Non-pigmented ciliary epithelial cell (primary cell): ENCODE measurements around the gene OSBP2.

Experiments used
- DNase-seq: peaks from one replicate; pipeline ENCODE4 v3.0.0-alpha.2; 2010; ENCODE audit warnings: low read depth

Gene OSBP2

GRCh38 chr22:30881361-30882183 lies 186.9 kb downstream of the OSBP2 start:
- no peak for DNase-seq

GRCh38 chr22:30882184-30882717 lies 187.6 kb downstream of the OSBP2 start:
- no peak for DNase-seq

GRCh38 chr22:30882974-30883533 lies 188.4 kb downstream of the OSBP2 start:
- no peak for DNase-seq

- no peak for DNase-seq
These were observed 189.0 kb downstream of the OSBP2 start for GRCh38 chr22:30883586-30884145.

GRCh38 chr22:30884211-30885000 lies 189.7 kb downstream of the OSBP2 start:
- no peak for DNase-seq

- DNase-seq, result no peak
These were observed 190.3 kb downstream of the OSBP2 start for GRCh38 chr22:30885001-30885366.

GRCh38 chr22:30885591-30885990 lies 190.9 kb downstream of the OSBP2 start:
- no peak for DNase-seq

GRCh38 chr22:30887453-30887852 lies 192.8 kb downstream of the OSBP2 start:
- DNase-seq, result no peak

GRCh38 chr22:30887861-30888260 lies 193.2 kb downstream of the OSBP2 start:
- DNase-seq, result no peak

- no peak for DNase-seq
These were observed 194.8 kb downstream of the OSBP2 start for GRCh38 chr22:30889268-30889995.

GRCh38 chr22:30889996-30890480 lies 195.4 kb downstream of the OSBP2 start:
- DNase-seq, result no peak

GRCh38 chr22:30890686-30891442 lies 196.2 kb downstream of the OSBP2 start:
- DNase-seq, result no peak

GRCh38 chr22:30891443-30891755 lies 196.7 kb downstream of the OSBP2 start:
- DNase-seq, result no peak

GRCh38 chr22:30891781-30892180 lies 197.1 kb downstream of the OSBP2 start:
- no peak for DNase-seq

GRCh38 chr22:30892286-30892685 lies 197.6 kb downstream of the OSBP2 start:
- DNase-seq, result no peak

- DNase-seq, result no peak
These were observed 198.1 kb downstream of the OSBP2 start for GRCh38 chr22:30892731-30893221.

- no peak for DNase-seq
These were observed 199.0 kb downstream of the OSBP2 start for GRCh38 chr22:30893434-30894370.

- no peak for DNase-seq
These were observed 199.7 kb downstream of the OSBP2 start for GRCh38 chr22:30894371-30894740.

- no peak for DNase-seq
These were observed 208.1 kb downstream of the OSBP2 start for GRCh38 chr22:30902496-30903357.
